Liver (tissue), 9 donors: ENCODE data around the gene CLASRP. TPM values are rescaled to one million over a fixed set of nuclear protein-coding genes. Genes with fewer than 3 reads are reported as not detected.

ENCODE experiments used
- DNase-seq: peaks from one replicate; pipeline ENCODE4 v3.0.0-alpha.2; 2017; ENCODE audit warnings: low spot score
- H3K27ac ChIP-seq, 2 donors: one replicate each; pipeline ENCODE4 v1.7.0; 2013; ENCODE audit warnings: inconsistent platforms in 2 of 2, low read length in 2 of 2, control low read depth in 1 of 2, low read depth in 1 of 2, mild to moderate bottlenecking in 1 of 2
- H3K27me3 ChIP-seq, 4 donors: one replicate each; pipeline versions ENCODE4 v1.6.1 to v1.7.0; 2013; ENCODE audit warnings: low read length in 3 of 4, inconsistent platforms in 1 of 4, mild to moderate bottlenecking in 1 of 4, moderate library complexity in 1 of 4; ENCODE audit not compliant: control insufficient read depth in 4 of 4, insufficient read depth in 4 of 4
- H3K36me3 ChIP-seq, 4 donors: one replicate each; pipeline versions ENCODE4 v1.6.1 to v1.7.0; 2013; ENCODE audit warnings: low read length in 3 of 4, mild to moderate bottlenecking in 3 of 4, low read depth in 1 of 4, moderate library complexity in 1 of 4; ENCODE audit not compliant: control insufficient read depth in 4 of 4, insufficient read depth in 3 of 4
- H3K4me1 ChIP-seq, 4 donors: one replicate each; pipeline versions ENCODE4 v1.6.1 to v1.7.0; 2013; ENCODE audit warnings: low read length in 3 of 4, mild to moderate bottlenecking in 3 of 4, moderate library complexity in 1 of 4; ENCODE audit not compliant: control insufficient read depth in 4 of 4, insufficient read depth in 4 of 4
- H3K4me3 ChIP-seq, 3 donors: one replicate each; pipeline versions ENCODE4 v1.6.1 to v1.7.0; 2013; ENCODE audit warnings: low read length in 3 of 3, control low read depth in 1 of 3, low read depth in 1 of 3, mild to moderate bottlenecking in 1 of 3
- H3K9ac ChIP-seq, 2 donors: one replicate each; pipeline ENCODE4 v1.7.0; 2013; ENCODE audit warnings: low read length in 2 of 2, mild to moderate bottlenecking in 2 of 2, moderate library complexity in 2 of 2, control low read depth in 1 of 2, low read depth in 1 of 2
- H3K9me3 ChIP-seq, 4 donors: one replicate each; pipeline versions ENCODE4 v1.6.1 to v1.7.0; 2013; ENCODE audit warnings: low read length in 3 of 4; ENCODE audit not compliant: control insufficient read depth in 4 of 4
- ATF3 ChIP-seq: IDR thresholded peaks from 2 replicates; pipeline ENCODE4 v1.6.1; 2016; ENCODE audit warnings: antibody characterized with exemption
- CTCF ChIP-seq: fragments of 150-350 bp; IDR thresholded peaks from 2 replicates; pipeline ENCODE4 v1.5.1; 2017; ENCODE audit warnings: improper control_type of control experiment, low read depth, low read length; ENCODE audit not compliant: missing input control
- EGR1 ChIP-seq, 2 donors: IDR thresholded peaks; 2 replicates each; pipeline ENCODE4 v1.6.1; 2016 to 2018; ENCODE audit warnings: antibody characterized with exemption in 2 of 2, low read depth in 2 of 2
- FOXA2 ChIP-seq: IDR thresholded peaks from 2 replicates; pipeline ENCODE4 v1.6.1; 2016; ENCODE audit warnings: antibody characterized with exemption
- HNF4A ChIP-seq, 2 donors: conservative IDR thresholded peaks; 2 replicates each; pipeline ENCODE4 v1.6.1; 2016; ENCODE audit warnings: antibody characterized with exemption in 2 of 2, mild to moderate bottlenecking in 2 of 2
- HNF4G ChIP-seq: IDR thresholded peaks from 2 replicates; pipeline ENCODE4 v1.6.1; 2016; ENCODE audit warnings: antibody characterized with exemption
- JUND ChIP-seq, 2 donors: IDR thresholded peaks; 2 replicates each; pipeline ENCODE4 v1.6.1; 2016; ENCODE audit warnings: antibody characterized with exemption in 2 of 2
- MAX ChIP-seq: IDR thresholded peaks from 2 replicates; pipeline ENCODE4 v1.6.1; 2016; ENCODE audit warnings: antibody characterized with exemption
- NR2F2 ChIP-seq: IDR thresholded peaks from 2 replicates; pipeline ENCODE4 v1.6.1; 2016; ENCODE audit warnings: antibody characterized with exemption
- RAD21 ChIP-seq, 2 donors: IDR thresholded peaks; 2 replicates each; pipeline ENCODE4 v1.6.1; 2016; ENCODE audit warnings: antibody characterized with exemption in 2 of 2, mild to moderate bottlenecking in 2 of 2
- RXRA ChIP-seq, 2 donors: IDR thresholded peaks; 2 replicates each; pipeline ENCODE4 v1.6.1; 2017 to 2018; ENCODE audit warnings: antibody characterized with exemption in 2 of 2, mild to moderate bottlenecking in 1 of 2
- SP1 ChIP-seq: IDR thresholded peaks from 2 replicates; pipeline ENCODE4 v1.6.1; 2018; ENCODE audit warnings: antibody characterized with exemption, mild to moderate bottlenecking
- TAF1 ChIP-seq: conservative IDR thresholded peaks from 2 replicates; pipeline ENCODE4 v1.6.1; 2016; ENCODE audit warnings: antibody characterized with exemption, mild to moderate bottlenecking
- ZBTB33 ChIP-seq: IDR thresholded peaks from 2 replicates; pipeline ENCODE4 v1.6.1; 2016; ENCODE audit warnings: antibody characterized with exemption
- WGBS: extraction: QIAGEN DNeasy Blood & Tissue Kit; methylation state at CpG from one replicate; pipeline ENCODE4 v1.1.7; 2013; 5-methylcytosine and 5-hydroxymethylcytosine counted together
- polyA plus RNA-seq, 2 donors: library from polyadenylated mRNA; stranded (reverse) in 1 of 2; unstranded in 1 of 2; fragments of 200-250 nt in 1 of 2; fragments of >200 nt in 1 of 2; fragmentation: Nextera tagmentation in 1 of 2; extraction: Ambion mirVana in 1 of 2; gene quantifications; one replicate each; pipeline versions ENCODE4 v1.2.1 to v1.2.3, GENCODE V29; 2013 to 2015
- total RNA-seq, 2 donors: library from RNA; depleted of rRNA; stranded (reverse); fragments of >200 nt; gene quantifications; one replicate each; pipeline ENCODE4 v1.2.3, GENCODE V29; 2014
- donor health status: healthy.
- donor health status: healthy.
- donor health status: healthy.
- donor health status: healthy.
- donor health status: healthy.

CLASRP gene
- total and polyA plus RNA-seq, 4 donors, result 9.0 to 44.3 (median 12.8) TPM

- Histone ChIP-seq H3K36me3 (peaks cover 31 to 84% (median 66%) of the 10 kb centered on the region in 4 donors), H3K4me3 (no peak overlapping the region), H3K9ac (no peak overlapping the region), H3K9me3 (no peaks in the 10 kb centered on the region), H3K4me1 (no peaks in the 10 kb centered on the region), H3K27ac (no peak overlapping the region), H3K27me3 (no peaks in the 10 kb centered on the region)
- TF ChIP-seq ATF3 (no peak), HNF4A (conservative IDR thresholded peaks at IDR 0.05) (no peak), ZBTB33 (no peak), JUND (IDR thresholded peaks at IDR 0.05) (no peak), RXRA (IDR thresholded peaks at IDR 0.05) (no peak), NR2F2 (no peak), HNF4G (no peak), MAX (no peak), TAF1 (no peak), SP1 (no peak), EGR1 (IDR thresholded peaks at IDR 0.05; ENCODE audit: low read depth in 2 of 2) (no peak), RAD21 (IDR thresholded peaks at IDR 0.05) (no peak)
- DNase-seq, result no peak
- WGBS, result 95% methylated on average over 9 of the region's 9 CpGs
Measured at GRCh38 chr19:45057444-45057843, 18.6 kb downstream of the CLASRP start.

GRCh38 chr19:45058622-45059159, 19.8 kb downstream of the CLASRP start:
- H3K9ac ChIP-seq, result no peak overlapping the region
- H3K27ac ChIP-seq, result no peak overlapping the region
- no peaks in the 10 kb centered on the region for H3K27me3 ChIP-seq
- H3K9me3 ChIP-seq, result no peaks in the 10 kb centered on the region
- H3K4me1 ChIP-seq, result no peaks in the 10 kb centered on the region
- TF ChIP-seq EGR1 (IDR thresholded peaks at IDR 0.05; ENCODE audit: low read depth in 2 of 2) (no peak), RXRA (IDR thresholded peaks at IDR 0.05) (no peak), FOXA2 (no peak), JUND (IDR thresholded peaks at IDR 0.05) (no peak), HNF4G (no peak)
- H3K36me3 ChIP-seq, result peaks cover 34 to 83% (median 64%) of the 10 kb centered on the region in 4 donors
- WGBS, result 86% methylated on average over 14 of the region's 14 CpGs
- no peak for DNase-seq
- no peak overlapping the region for H3K4me3 ChIP-seq

GRCh38 chr19:45059258-45059965, 20.6 kb downstream of the CLASRP start:
- 50% methylated on average over 16 of the region's 16 CpGs for WGBS
- TF ChIP-seq CTCF, result peak; percentile 91
- TF ChIP-seq TAF1, result no peak
- TF ChIP-seq ZBTB33, result no peak
- TF ChIP-seq HNF4G, result no peak
- peak; percentile 96 for TF ChIP-seq RAD21 (IDR thresholded peaks at IDR 0.05)
- no peak for TF ChIP-seq FOXA2
- TF ChIP-seq HNF4A (conservative IDR thresholded peaks at IDR 0.05), result no peak
- DNase-seq, result peak; percentile 92
- Histone ChIP-seq H3K4me3 (no peak overlapping the region), H3K27me3 (no peaks in the 10 kb centered on the region), H3K9ac (no peak overlapping the region), H3K36me3 (peaks cover 41 to 82% (median 61%) of the 10 kb centered on the region in 4 donors), H3K27ac (no peak overlapping the region), H3K4me1 (no peaks in the 10 kb centered on the region), H3K9me3 (no peaks in the 10 kb centered on the region)
